ENCODE measurements around the gene ZNF669. TPM values are rescaled to one million over a fixed set of nuclear protein-coding genes. Genes with fewer than 3 reads are reported as not detected.

Gene ZNF669
- total RNA-seq, 1 experiment from 2014 or later = 7.2 TPM

DNA sequence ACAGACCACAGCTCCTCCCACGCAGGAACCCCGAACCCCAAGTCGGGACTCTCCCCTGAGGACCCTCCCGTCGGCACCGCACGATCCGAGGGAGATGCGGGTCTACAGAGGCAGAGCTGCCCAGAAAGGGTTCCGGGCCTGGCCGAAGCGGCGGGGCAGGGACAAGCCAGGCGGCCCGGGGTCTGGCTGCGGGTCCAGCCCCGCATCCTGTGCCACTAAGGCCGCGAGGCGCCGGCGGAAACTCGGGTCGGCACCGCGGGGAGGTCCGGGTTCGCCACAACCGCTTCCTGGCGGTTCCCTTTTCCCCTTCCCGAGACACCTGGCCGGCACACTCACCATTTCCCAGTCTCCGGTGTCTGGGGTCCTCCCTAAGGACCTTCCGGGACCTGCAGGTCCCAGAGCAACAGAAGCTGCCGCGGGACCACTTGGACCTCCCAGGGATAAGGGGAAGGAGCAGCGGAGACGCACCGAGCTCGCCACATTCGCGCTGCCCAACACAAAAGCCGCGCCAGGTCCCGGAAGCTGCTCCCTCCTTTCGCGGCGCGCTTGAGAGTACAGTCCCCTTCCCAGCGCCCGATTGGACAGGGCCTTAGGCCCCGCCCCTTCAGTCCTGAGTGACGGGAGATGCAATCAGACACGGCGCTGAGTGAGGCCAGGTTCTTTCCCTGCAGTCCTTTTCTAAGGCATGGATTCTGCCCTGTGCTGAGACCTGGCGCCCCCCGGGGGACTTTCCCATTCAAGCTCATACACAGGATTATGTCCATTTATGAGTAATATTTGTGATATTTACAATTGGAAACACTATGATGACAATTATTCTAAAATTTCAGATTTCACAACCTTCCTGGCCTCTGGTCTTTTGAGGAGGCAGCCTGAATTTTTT, 25.7 kb downstream of the ZNF669 start, which contains the start of gene ZNF670 (continued):
- no peak for TF ChIP-seq ZNF274 (IDR thresholded peaks at IDR 0.05; ENCODE audit: low read depth, low read length)
- TF ChIP-seq ZFX (IDR thresholded peaks at IDR 0.05) = peak; percentile 68
- TF ChIP-seq RAD21 (IDR thresholded peaks at IDR 0.05; ENCODE audit: low read depth) = peak; percentile 45
- TF ChIP-seq TCF7L2 (IDR thresholded peaks at IDR 0.05; ENCODE audit: borderline replicate concordance, extremely low read depth, insufficient read depth, insufficient read length) = peak; percentile 50
- peak; percentile 96 for TF ChIP-seq CBX3 (IDR thresholded peaks at IDR 0.05; ENCODE audit: low read depth)
- peak; percentile 83 for TF ChIP-seq SIN3A (IDR thresholded peaks at IDR 0.05; ENCODE audit: low read depth)

DNA sequence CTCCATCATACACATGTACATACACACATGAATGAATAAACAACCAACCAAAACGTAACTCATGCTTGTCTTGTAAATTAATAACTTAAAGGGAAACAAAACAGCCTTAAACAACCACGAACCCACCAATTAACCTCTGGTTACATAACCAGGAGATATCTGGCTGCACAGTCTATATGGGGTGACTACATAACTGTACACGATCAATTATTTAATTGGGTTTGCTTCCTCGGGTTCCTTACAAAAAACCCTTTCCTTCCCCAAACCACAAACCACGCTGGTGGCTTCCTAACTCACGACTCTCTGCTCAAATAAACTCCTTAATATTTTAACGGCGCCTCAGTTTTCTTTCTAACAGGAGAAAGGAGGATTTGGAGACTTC, 26.3 kb downstream of the ZNF669 start:
- intact Hi-C loops (cut with micrococcal nuclease) = loop anchor here (2.0 to 10.0 kb wide), 3 partner anchors 27 to 273 kb away; partner anchors contain the start of genes ZNF669 and ZNF695
- Histone ChIP-seq H3K9ac (ENCODE audit: low read length) (peak overlapping the region; percentile 88), H2AFZ (ENCODE audit: low read depth, low read length, poor library complexity, severe bottlenecking) (no peak overlapping the region), H3K4me1 (ENCODE audit: control insufficient read depth in 1 of 2, insufficient read depth in 2 of 2, low read length in 2 of 2) (peaks cover 0 to 15% of the 10 kb centered on the region in 2 experiments; a peak in 2 of 4 replicates), H3K4me2 (ENCODE audit: low read length) (peak overlapping the region; percentile 85), H3K9me2 (ENCODE audit: insufficient read depth) (no peaks in the 10 kb centered on the region), H3K4me3 (replicated peaks in 1 of 2; ENCODE audit: low read depth in 1 of 2, low read length in 2 of 2) (peak overlapping the region; percentile 64 to 90), H3K9me3 (ENCODE audit: control insufficient read depth in 1 of 2, insufficient read depth in 1 of 2, low read depth in 1 of 2, low read length in 2 of 2) (peaks cover 6 to 9% of the 10 kb centered on the region in 2 experiments; a peak in 2 of 4 replicates), H4K20me1 (ENCODE audit: insufficient read depth) (no peaks in the 10 kb centered on the region), H3K79me2 (ENCODE audit: insufficient read depth, low read length) (peaks cover 55% of the 10 kb centered on the region), H3K36me3 (ENCODE audit: control insufficient read depth in 1 of 2, insufficient read depth in 2 of 2, low read length in 2 of 2) (peaks cover 0 to 9% of the 10 kb centered on the region in 2 experiments; a peak in 1 of 4 replicates), H3K27ac (ENCODE audit: low read depth, low read length) (peak overlapping the region; percentile 61), H3K27me3 (ENCODE audit: insufficient read depth, low read length) (no peaks in the 10 kb centered on the region)
- ChIA-PET RAD21 (ENCODE audit: low non-redundant PET in 1 of 2, low total read pairs in 2 of 2, uncharacterized antibody in 2 of 2, unreplicated experiment in 2 of 2) (no interaction called here), POLR2A (no interaction called here), CTCF (interaction anchor here (1.3 kb wide), 1 partner anchor 295 kb away, joined by 3 read pairs; no protein-coding TSS in a partner anchor)
- no peak for DNase-seq (ENCODE audit: low read depth, low spot score)
- ATAC-seq = 0 out of 2 replicates have a peak, but pooled peaks have one; percentile 2
- no TSS peak for BruUV-seq (replicated peaks)
- TF ChIP-seq CBX3 (IDR thresholded peaks at IDR 0.05; ENCODE audit: low read depth) (no peak), RAD21 (IDR thresholded peaks at IDR 0.05; ENCODE audit: low read depth) (no peak), POLR2AphosphoS5 (IDR thresholded peaks at IDR 0.05; ENCODE audit: low read depth, low read length) (no peak), ELF1 (IDR thresholded peaks at IDR 0.05; ENCODE audit: borderline replicate concordance, low read depth) (no peak), EGR1 (IDR thresholded peaks at IDR 0.05; ENCODE audit: low read depth) (no peak), SIN3A (IDR thresholded peaks at IDR 0.05; ENCODE audit: low read depth) (no peak), POLR2A (IDR thresholded peaks at IDR 0.05; ENCODE audit: borderline replicate concordance, extremely low read depth, insufficient read depth, insufficient read length) (no peak), EZH2phosphoT487 (IDR thresholded peaks at IDR 0.05; ENCODE audit: borderline replicate concordance) (no peak)
- TF ChIP-seq, protein P1, sequence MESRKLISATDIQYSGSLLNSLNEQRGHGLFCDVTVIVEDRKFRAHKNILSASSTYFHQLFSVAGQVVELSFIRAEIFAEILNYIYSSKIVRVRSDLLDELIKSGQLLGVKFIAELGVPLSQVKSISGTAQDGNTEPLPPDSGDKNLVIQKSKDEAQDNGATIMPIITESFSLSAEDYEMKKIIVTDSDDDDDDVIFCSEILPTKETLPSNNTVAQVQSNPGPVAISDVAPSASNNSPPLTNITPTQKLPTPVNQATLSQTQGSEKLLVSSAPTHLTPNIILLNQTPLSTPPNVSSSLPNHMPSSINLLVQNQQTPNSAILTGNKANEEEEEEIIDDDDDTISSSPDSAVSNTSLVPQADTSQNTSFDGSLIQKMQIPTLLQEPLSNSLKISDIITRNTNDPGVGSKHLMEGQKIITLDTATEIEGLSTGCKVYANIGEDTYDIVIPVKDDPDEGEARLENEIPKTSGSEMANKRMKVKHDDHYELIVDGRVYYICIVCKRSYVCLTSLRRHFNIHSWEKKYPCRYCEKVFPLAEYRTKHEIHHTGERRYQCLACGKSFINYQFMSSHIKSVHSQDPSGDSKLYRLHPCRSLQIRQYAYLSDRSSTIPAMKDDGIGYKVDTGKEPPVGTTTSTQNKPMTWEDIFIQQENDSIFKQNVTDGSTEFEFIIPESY (IDR thresholded peaks at IDR 0.05; ENCODE audit: extremely low read depth, insufficient replicate concordance, low read length) = no peak
- TF ChIP-seq, protein P2, sequence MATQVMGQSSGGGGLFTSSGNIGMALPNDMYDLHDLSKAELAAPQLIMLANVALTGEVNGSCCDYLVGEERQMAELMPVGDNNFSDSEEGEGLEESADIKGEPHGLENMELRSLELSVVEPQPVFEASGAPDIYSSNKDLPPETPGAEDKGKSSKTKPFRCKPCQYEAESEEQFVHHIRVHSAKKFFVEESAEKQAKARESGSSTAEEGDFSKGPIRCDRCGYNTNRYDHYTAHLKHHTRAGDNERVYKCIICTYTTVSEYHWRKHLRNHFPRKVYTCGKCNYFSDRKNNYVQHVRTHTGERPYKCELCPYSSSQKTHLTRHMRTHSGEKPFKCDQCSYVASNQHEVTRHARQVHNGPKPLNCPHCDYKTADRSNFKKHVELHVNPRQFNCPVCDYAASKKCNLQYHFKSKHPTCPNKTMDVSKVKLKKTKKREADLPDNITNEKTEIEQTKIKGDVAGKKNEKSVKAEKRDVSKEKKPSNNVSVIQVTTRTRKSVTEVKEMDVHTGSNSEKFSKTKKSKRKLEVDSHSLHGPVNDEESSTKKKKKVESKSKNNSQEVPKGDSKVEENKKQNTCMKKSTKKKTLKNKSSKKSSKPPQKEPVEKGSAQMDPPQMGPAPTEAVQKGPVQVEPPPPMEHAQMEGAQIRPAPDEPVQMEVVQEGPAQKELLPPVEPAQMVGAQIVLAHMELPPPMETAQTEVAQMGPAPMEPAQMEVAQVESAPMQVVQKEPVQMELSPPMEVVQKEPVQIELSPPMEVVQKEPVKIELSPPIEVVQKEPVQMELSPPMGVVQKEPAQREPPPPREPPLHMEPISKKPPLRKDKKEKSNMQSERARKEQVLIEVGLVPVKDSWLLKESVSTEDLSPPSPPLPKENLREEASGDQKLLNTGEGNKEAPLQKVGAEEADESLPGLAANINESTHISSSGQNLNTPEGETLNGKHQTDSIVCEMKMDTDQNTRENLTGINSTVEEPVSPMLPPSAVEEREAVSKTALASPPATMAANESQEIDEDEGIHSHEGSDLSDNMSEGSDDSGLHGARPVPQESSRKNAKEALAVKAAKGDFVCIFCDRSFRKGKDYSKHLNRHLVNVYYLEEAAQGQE (IDR thresholded peaks at IDR 0.05; ENCODE audit: low read depth) = no peak
- TF ChIP-seq, protein P3, sequence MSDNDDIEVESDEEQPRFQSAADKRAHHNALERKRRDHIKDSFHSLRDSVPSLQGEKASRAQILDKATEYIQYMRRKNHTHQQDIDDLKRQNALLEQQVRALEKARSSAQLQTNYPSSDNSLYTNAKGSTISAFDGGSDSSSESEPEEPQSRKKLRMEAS (IDR thresholded peaks at IDR 0.05) = no peak
- TF ChIP-seq, protein P4, sequence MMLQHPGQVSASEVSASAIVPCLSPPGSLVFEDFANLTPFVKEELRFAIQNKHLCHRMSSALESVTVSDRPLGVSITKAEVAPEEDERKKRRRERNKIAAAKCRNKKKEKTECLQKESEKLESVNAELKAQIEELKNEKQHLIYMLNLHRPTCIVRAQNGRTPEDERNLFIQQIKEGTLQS (IDR thresholded peaks at IDR 0.05) = no peak

All from HCT116 (cell line).